Smooth muscle cell (in vitro differentiated cells): Measurements from ENCODE around the gene CTSC. TPM values are rescaled to one million over a fixed set of nuclear protein-coding genes. Genes with fewer than 3 reads are reported as not detected.

Source experiments
- DNase-seq: peaks from one replicate; lab custom pipeline; 2025; ENCODE audit not compliant: unreplicated experiment; lab: John Stamatoyannopoulos, UW
- H2AFZ ChIP-seq: fragments of 200-600 bp; sonication (generic); 2 replicates; pipeline ENCODE4 v1.6.0; 2016; ENCODE audit warnings: antibody characterized with exemption, low read depth, mild to moderate bottlenecking
- H3F3A ChIP-seq: fragments of 200-600 bp; sonication (generic); 2 replicates; pipeline ENCODE4 v1.6.0; 2017; ENCODE audit warnings: antibody characterized with exemption, low read depth
- H3K27ac ChIP-seq: fragments of 200-600 bp; sonication (generic); 2 replicates; pipeline ENCODE4 v1.5.1; 2016; ENCODE audit warnings: low read depth, mild to moderate bottlenecking
- H3K27me3 ChIP-seq: fragments of 200-600 bp; sonication (generic); 2 replicates; pipeline ENCODE4 v1.6.1; 2016; ENCODE audit warnings: low read depth, mild to moderate bottlenecking
- H3K36me3 ChIP-seq: fragments of 200-600 bp; sonication (generic); 2 replicates; pipeline ENCODE4 v1.5.1; 2016; ENCODE audit warnings: low read depth
- H3K4me1 ChIP-seq: fragments of 200-600 bp; sonication (generic); 2 replicates; pipeline ENCODE4 v1.5.1; 2016; ENCODE audit warnings: low read depth
- H3K4me2 ChIP-seq: fragments of 200-600 bp; sonication (generic); 2 replicates; pipeline ENCODE4 v1.6.0; 2016; ENCODE audit warnings: mild to moderate bottlenecking
- H3K4me3 ChIP-seq: fragments of 200-600 bp; sonication (generic); 2 replicates; pipeline ENCODE4 v1.5.1; 2016; ENCODE audit warnings: mild to moderate bottlenecking
- H3K79me2 ChIP-seq: fragments of 200-600 bp; sonication (generic); 2 replicates; pipeline ENCODE4 v1.6.0; 2016; ENCODE audit warnings: low read depth, mild to moderate bottlenecking
- H3K9ac ChIP-seq: fragments of 200-600 bp; sonication (generic); 2 replicates; pipeline ENCODE4 v1.6.0; 2016; ENCODE audit warnings: low read depth
- H3K9me3 ChIP-seq: fragments of 200-600 bp; sonication (generic); replicated peaks from 2 replicates; pipeline ENCODE4 v1.5.1; 2016; ENCODE audit warnings: low read depth
- H4K20me1 ChIP-seq: fragments of 200-600 bp; sonication (generic); 2 replicates; pipeline ENCODE4 v1.6.0; 2016; ENCODE audit warnings: low read depth
- WGBS: methylation state at CpG from one replicate; pipeline ENCODE4 v1.1.7; 2016; ENCODE audit warnings: low lambda C conversion rate; 5-methylcytosine and 5-hydroxymethylcytosine counted together
- polyA plus RNA-seq: library from polyadenylated mRNA; unstranded; fragments of >200 nt; fragmentation: Nextera tagmentation; extraction: Ambion mirVana; gene quantifications from 2 replicates; pipeline ENCODE4 v1.2.1, GENCODE V29; 2016
- total RNA-seq: library from RNA; depleted of rRNA; stranded (reverse); fragments of >200 nt; gene quantifications from 2 replicates; pipeline ENCODE4 v1.2.3, GENCODE V29; 2014
- TF ChIP-seq, protein P1 (sequence below): fragments of 200-600 bp; sonication (generic); IDR thresholded peaks from 2 replicates; pipeline ENCODE4 v1.5.1; 2017; ENCODE audit warnings: borderline replicate concordance, mild to moderate bottlenecking, antibody characterized with exemption; ENCODE audit not compliant: insufficient read depth, poor library complexity, severe bottlenecking

CTSC gene
- total and polyA plus RNA-seq, 2 experiments from 2014 or later = 74.3 to 91.8 TPM

DNA sequence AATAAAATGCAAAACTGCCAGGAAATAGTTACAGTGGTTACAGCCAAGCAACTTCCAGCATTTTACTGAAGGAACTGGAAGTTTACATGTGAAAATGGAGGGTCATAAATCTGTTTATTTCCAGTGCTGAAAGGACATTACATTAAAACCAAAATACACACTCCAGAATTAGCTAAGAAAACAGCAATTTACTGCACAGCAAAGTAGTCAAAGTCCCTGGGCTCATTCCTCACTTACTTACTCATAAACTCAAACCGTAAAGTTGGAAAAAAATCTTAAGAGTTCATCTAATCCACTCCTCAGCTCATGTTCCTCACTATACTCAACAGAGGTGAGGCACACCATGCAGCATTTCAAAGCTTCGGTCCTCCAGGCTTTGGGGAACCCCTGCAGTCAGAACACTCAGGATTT lies 17.4 kb downstream of the CTSC start:
- Histone ChIP-seq H2AFZ (no peak overlapping the region), H3F3A (peaks cover 5% of the 10 kb centered on the region), H3K27ac (no peak overlapping the region), H3K4me3 (no peak overlapping the region), H3K27me3 (no peaks in the 10 kb centered on the region), H4K20me1 (peaks cover 5% of the 10 kb centered on the region), H3K4me1 (no peaks in the 10 kb centered on the region), H3K9ac (no peak overlapping the region), H3K36me3 (no peaks in the 10 kb centered on the region), H3K79me2 (no peaks in the 10 kb centered on the region), H3K9me3 (no peaks in the 10 kb centered on the region), H3K4me2 (peak overlapping the region; percentile 64)
- TF ChIP-seq, protein P1, sequence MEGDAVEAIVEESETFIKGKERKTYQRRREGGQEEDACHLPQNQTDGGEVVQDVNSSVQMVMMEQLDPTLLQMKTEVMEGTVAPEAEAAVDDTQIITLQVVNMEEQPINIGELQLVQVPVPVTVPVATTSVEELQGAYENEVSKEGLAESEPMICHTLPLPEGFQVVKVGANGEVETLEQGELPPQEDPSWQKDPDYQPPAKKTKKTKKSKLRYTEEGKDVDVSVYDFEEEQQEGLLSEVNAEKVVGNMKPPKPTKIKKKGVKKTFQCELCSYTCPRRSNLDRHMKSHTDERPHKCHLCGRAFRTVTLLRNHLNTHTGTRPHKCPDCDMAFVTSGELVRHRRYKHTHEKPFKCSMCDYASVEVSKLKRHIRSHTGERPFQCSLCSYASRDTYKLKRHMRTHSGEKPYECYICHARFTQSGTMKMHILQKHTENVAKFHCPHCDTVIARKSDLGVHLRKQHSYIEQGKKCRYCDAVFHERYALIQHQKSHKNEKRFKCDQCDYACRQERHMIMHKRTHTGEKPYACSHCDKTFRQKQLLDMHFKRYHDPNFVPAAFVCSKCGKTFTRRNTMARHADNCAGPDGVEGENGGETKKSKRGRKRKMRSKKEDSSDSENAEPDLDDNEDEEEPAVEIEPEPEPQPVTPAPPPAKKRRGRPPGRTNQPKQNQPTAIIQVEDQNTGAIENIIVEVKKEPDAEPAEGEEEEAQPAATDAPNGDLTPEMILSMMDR = no peak
- 5% methylated on average over 2 of the region's 2 CpGs for WGBS
- no peak for DNase-seq

DNA sequence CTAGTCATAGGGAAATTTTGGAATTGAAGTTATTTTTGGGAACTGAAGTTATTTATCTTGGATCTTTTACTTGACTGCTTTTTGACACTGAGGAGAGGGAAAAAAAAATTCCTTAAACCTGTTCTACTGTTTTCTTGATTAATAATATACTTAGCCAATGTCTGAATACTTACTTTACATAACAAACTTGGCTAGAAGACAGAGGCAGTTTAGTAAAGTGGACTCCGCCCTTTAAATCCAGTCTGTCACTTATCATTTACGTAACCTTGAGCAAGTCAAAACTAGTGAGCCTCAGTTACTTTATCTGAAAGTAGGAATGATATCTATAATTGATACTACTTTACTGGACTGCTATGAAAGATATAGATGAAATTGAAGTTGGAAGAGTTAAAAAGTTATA lies 19.5 kb downstream of the CTSC start:
- no peak for DNase-seq
- H3K4me2 ChIP-seq = no peak overlapping the region
- TF ChIP-seq, protein P1 = no peak
- no peaks in the 10 kb centered on the region for H3K27me3 ChIP-seq
- peaks cover 5% of the 10 kb centered on the region for H3F3A ChIP-seq
- WGBS = 89% methylated on average over 2 of the region's 2 CpGs
- no peak overlapping the region for H3K9ac ChIP-seq
- H3K4me3 ChIP-seq = no peak overlapping the region
- no peak overlapping the region for H2AFZ ChIP-seq
- no peaks in the 10 kb centered on the region for H3K4me1 ChIP-seq
- H3K9me3 ChIP-seq = no peaks in the 10 kb centered on the region
- H3K36me3 ChIP-seq = no peaks in the 10 kb centered on the region
- H4K20me1 ChIP-seq = peaks cover 5% of the 10 kb centered on the region
- H3K27ac ChIP-seq = no peak overlapping the region
- H3K79me2 ChIP-seq = no peaks in the 10 kb centered on the region

DNA sequence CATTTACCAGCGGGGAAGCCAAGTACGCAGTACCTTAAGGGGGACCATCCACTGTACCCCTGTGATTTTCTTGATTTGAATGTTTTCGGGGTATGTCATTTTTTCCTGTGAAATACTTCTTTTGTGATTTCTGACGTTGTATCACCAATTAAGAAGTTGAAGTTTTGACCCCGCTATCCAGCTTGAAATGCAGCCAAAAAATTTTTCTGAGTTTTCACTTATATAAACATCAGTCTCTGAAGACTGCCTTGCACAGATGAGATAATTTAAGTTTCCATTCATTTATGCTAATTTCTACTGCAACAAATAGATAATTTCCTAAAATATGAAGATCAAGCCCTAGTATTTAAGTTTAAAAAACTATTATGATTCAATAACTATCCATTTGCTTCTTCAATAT lies 20.0 kb downstream of the CTSC start:
- Histone ChIP-seq H3K27ac (no peak overlapping the region), H3K4me3 (no peak overlapping the region), H3K4me1 (peaks cover 4% of the 10 kb centered on the region), H3F3A (peaks cover 5% of the 10 kb centered on the region), H3K4me2 (no peak overlapping the region), H3K36me3 (no peaks in the 10 kb centered on the region), H4K20me1 (peaks cover 5% of the 10 kb centered on the region), H3K9me3 (no peaks in the 10 kb centered on the region), H3K79me2 (no peaks in the 10 kb centered on the region), H3K27me3 (no peaks in the 10 kb centered on the region), H3K9ac (no peak overlapping the region), H2AFZ (no peak overlapping the region)
- TF ChIP-seq, protein P1 = no peak
- WGBS = 95% methylated on average over 5 of the region's 5 CpGs
- no peak for DNase-seq

DNA sequence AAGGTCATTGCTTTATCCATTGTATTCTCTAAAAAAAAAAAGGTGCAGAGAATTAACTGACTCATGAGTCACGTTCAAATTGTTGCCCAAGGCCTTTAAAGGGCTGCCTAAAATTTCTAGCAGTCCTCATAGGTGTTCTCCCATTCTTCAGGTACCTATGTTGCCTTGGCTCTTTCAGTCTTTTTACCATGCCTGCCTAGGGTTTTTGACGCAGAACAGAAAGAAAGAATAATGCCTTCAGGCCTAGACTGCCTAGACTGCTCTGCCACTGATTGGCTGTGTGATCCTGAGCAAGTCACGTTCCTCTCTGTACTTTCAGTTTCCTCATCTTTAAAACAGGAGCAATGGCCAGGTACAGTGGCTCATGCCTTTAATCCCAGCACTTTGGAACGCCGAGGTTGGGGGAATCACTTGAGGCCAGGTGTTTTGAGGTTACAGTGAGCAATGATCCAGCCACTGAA lies 21.5 kb downstream of the CTSC start:
- Histone ChIP-seq H3K79me2 (no peaks in the 10 kb centered on the region), H3K27me3 (no peaks in the 10 kb centered on the region), H2AFZ (no peak overlapping the region), H3K4me1 (peaks cover 5% of the 10 kb centered on the region), H3F3A (peaks cover 5% of the 10 kb centered on the region), H3K9ac (no peak overlapping the region), H3K9me3 (no peaks in the 10 kb centered on the region), H3K36me3 (no peaks in the 10 kb centered on the region), H3K27ac (no peak overlapping the region), H4K20me1 (peaks cover 5% of the 10 kb centered on the region), H3K4me2 (no peak overlapping the region), H3K4me3 (no peak overlapping the region)
- WGBS = 84% methylated on average over 5 of the region's 5 CpGs
- DNase-seq = no peak
- TF ChIP-seq, protein P1 = no peak
